GM18909 (cell line): ENCODE measurements around the gene GALNT18.

Experiments
- ATAC-seq: cut with Tn5 transposase; IDR thresholded peaks from one replicate; pipeline ENCODE4 v1.9.1; 2021; ENCODE audit warnings: mild to moderate bottlenecking; ENCODE audit not compliant: unreplicated experiment, poor library complexity

Gene GALNT18

GRCh38 chr11:11420191-11420898, 201.5 kb downstream of the GALNT18 start:
- no peak for ATAC-seq

DNA sequence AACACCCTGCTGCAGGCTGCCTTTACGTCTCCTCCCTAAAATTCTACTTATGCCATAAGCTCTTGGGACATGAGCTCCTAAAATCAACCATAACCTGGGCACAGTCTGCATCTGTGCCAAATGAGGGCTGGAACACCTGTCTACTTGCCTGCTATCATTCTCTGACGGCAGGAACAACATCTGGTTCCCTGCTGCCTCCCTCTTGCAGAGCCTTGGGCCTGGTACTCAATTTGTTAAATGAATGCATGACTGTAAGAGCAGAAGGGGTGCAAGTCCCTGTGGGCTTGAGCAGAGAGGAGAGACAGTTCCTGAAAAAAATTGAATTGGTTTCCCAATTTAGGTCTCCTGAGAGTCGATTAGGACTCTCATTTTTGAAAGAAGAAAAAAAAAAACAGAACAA, 202.1 kb downstream of the GALNT18 start:
- no peak for ATAC-seq

- ATAC-seq, result no peak
Observed at GRCh38 chr11:11416917-11417316, 204.9 kb downstream of the GALNT18 start.

DNA sequence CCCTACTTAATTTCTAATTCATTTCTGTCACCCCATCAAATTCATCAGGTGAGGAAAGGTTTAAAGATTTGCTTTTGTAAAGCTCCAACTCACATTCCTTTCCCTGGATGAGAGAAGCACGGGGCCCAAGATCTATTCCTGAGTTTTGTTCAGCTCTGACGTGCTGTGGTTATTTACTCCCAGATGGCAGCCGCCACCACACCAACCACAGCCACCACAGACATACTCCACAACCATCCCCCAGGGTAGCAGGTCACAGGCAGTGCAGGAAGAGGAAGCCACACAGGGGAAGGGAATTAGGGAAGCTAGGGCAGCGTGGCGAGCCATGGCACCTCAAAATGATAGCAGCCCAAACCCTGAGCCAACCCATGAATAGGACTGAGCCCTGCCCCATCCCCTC, 205.3 kb downstream of the GALNT18 start:
- no peak for ATAC-seq

DNA sequence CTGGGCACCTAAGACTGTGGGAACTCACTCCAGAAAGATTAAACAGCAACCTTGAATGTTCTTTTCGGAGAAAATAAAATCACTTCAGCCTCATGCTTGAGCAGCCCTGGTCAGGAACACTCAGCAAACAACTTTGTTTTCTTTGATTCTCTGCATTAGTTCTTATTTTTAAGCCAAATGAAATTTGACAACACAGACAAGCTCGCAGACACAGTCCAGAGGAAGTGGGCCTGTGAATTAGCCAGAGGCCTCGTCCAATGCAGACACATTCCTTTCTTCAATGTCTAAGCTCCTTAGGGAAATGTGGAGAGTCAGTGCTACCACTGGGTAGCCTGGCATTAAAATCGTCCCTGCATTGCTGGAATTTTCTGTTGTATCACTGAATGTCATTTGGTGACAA, 205.9 kb downstream of the GALNT18 start:
- ATAC-seq, result no peak

- ATAC-seq, result no peak
Observed at GRCh38 chr11:11414996-11415395, 206.8 kb downstream of the GALNT18 start.

DNA sequence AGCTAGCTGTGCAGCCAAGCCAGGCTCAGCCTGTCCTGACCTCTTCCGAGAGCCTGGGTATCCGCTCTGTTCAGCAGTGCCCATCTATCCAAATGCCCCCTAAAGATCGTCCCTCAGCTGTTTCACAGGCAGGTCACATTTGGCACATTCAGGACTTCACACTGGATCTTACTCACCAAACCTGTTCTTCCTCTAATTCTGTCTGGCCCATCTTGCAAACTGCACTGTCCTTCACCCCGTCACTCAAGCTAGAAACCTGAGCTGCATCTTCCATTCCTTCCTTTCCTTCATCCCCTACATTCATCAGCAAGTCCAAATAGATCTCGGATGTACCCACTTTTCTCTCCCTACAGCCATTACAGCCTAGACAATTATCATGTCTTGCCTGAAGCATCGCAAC, 208.0 kb downstream of the GALNT18 start:
- no peak for ATAC-seq

DNA sequence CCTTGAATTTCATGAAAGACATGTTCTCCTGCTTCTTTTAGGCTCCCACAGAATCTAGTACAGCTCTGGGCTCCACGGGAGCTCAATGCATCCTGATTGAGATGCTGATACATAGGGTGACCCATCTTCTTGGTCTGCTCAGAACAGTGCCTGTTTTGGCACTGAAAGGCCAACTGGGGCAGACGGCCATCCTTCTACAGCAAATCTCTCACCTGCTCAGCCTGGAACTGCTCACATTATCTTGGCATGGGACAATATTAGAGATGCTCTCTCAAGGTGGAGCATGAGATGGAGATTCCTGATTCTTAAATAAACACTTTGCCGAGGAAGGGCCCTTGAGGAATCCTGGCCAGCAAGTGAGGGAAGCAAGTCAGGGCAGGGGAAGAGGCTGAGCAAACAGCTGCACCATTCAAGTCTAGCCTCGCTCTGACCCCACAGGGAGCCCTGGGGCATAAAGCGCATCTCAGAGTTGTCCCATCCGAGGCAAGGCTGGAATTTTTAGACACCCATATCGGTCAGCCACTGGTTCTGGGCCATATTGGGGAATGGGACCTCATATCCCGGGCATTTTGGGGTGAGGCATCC, 210.3 kb downstream of the GALNT18 start:
- no peak for ATAC-seq

DNA sequence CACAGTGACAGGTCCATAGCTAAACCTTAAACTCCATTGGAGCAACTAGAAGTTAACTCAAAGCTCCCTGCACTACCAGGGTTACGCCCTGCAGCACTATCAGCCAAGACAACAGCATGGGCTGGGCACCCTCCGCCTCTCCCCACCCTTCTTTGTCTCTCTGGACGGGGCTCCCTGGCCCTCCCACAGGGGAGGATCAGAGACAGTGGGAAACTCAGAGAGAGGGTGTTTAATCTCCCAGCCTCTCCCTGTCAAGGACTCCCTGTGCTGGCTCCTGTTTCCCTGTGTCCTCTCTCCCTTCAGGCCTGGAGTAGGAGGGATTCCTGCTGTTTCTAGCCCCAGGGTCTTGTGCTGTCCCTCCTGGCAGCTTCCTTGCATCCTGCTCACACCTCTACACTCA, 211.9 kb downstream of the GALNT18 start:
- no peak for ATAC-seq

DNA sequence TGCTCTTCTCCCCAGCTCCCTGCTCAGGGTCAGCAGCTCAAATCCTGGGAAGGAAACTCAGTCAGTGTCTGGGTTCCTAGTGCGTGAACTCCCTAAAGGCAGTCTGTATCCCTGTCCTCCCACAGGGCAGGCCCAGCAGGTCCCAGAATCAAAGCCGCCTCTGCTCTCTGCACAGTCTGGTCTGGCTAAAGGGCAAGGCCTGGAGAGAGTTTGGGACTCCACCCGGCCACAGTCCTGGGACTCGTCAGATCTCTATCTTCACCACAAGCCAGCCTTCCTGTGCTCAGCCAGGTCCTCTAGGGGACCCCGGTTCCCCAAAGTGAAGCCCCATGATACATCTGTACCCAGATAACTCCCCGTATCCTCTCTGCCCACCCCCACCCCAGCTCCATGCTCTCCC, 212.6 kb downstream of the GALNT18 start:
- no peak for ATAC-seq

GRCh38 chr11:11408436-11409221, 213.2 kb downstream of the GALNT18 start:
- no peak for ATAC-seq

DNA sequence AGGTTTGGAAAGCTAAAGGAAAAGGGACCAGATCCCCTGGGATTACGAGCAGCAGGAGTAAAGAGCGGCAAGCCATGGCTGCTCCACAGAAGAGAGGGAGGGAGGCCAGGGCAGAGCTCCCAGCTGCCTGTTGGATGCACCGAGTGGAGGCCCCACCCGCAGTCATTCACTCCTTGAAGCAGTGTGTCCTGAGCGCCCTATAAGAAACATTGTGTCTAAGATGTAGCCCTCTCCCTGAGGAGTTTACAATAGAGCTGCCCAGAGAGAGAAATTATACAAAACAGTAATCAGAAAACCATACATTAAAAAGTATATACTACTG, 214.1 kb downstream of the GALNT18 start:
- ATAC-seq, result no peak

DNA sequence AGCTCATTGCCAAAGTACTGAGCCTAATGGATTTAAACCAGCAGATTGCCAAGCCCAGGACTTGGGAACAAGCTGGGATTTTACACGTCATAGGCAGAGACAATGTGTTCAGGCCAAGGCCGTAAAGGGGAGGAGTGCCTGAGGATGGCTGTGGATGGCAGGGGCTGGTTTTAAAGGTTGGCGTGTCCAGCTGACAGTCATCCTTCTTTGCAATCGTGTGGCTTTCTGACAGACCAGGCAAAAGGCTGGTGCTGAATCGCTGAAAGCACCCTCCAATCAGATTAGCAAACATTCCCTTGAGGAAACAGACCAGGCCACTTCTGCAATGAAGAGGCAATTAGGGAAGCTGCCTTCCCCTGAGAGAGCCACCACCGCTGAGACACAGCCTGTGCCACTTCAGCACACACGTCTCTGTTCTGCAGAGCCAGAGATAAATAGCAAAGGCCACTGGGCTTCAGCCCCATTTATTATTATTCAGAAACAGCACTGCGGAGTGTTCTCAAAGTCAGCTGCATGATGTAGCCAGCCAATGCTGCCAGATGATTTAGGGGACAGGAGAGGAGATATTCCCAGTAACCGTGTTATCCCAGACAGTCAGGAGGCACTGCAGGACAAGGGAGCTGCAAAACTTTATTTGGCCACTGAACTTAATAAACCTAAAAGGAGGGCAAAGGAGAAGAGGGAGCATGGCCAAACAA, 214.6 kb downstream of the GALNT18 start:
- no peak for ATAC-seq

DNA sequence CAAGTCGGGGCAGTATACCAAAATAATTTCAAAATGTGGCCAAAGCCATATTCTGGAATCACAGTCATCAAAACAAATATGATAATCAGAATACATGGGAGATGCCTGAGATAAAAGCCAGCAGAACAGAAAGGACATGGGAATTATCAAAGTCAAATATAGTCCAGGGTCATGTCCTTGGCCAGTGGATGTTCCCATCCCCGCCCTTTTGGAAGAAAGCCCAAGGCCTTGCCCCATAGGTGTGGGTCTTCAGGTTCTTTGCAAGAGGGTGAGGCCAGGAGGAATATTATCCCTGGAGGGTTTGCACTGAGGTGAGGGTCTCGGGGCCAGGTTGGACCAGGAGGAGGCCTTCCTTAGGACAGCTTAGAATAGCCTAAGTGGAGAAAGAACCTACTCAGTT, 215.2 kb downstream of the GALNT18 start:
- ATAC-seq, result no peak

- no peak for ATAC-seq
Observed at GRCh38 chr11:11403763-11404725, 217.8 kb downstream of the GALNT18 start.

- no peak for ATAC-seq
Observed at GRCh38 chr11:11401960-11402535, 219.8 kb downstream of the GALNT18 start.

DNA sequence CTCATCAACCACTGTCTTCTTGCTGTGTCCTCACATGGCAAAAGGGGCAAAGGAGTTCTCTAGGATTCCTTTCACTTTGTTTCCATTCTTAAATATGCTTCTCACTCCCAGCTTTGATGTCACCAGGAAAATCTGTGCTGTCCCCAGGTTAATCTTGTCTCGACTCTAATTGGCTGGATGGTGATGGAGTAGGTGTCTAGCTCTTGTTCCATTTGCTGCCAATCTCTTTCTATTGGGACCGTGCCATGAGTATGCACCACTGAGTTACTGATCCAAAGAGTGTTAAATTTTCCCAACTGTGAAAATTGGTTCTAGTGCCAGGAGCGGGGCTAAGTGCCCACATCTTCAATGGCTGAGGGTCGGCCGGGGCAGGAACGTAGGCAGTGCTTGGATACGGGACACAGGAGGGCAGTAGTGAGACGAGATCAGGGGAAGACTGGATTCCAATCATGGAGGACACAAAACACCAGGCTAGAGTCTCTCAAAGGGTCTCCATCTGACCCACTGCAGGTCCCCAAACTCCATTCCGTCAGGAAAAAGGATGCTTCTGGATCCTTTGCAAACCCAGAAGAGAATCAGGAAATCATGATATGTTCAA, 221.1 kb downstream of the GALNT18 start:
- no peak for ATAC-seq

GRCh38 chr11:11400121-11400520, 221.7 kb downstream of the GALNT18 start:
- ATAC-seq, result no peak

DNA sequence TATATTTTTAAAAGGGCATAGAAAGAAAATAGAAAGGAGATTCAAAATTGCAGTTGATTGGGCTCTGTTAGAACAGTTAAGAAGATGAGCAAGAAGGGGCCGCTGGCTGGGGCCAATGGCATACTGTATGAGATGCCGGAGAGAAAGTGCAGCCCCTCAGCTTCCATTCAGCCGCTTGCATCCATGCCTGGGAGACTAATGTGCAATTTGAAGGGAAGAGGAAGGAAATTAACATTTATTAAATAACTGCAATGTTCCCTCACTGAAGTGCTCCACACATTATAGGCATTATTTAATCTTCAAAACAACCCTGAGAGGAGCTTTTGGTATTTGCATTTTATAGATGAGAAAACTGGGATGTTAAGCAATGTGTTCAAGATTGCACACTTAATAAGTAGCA, 224.0 kb downstream of the GALNT18 start:
- no peak for ATAC-seq
